Ammon's horn (tissue), 1 donor: Measurements from ENCODE around the gene IL1R2.
A peak's percentile ranks its signal among the peaks of the same experiment; 100 is the strongest.

Experiments
- DNase-seq: peaks from one replicate; pipeline ENCODE4 v3.0.0-alpha.2; 2016; ENCODE audit warnings: low spot score

Gene IL1R2

GRCh38 chr2:102043560-102043959 lies 51.8 kb downstream of the IL1R2 start:
- no peak for DNase-seq

- no peak for DNase-seq
Measured at GRCh38 chr2:102044235-102044896, 52.6 kb downstream of the IL1R2 start.

- no peak for DNase-seq
Measured at GRCh38 chr2:102044967-102045489, 53.3 kb downstream of the IL1R2 start.

GRCh38 chr2:102045697-102046096 lies 53.9 kb downstream of the IL1R2 start:
- no peak for DNase-seq

GRCh38 chr2:102046135-102046986 lies 54.6 kb downstream of the IL1R2 start:
- no peak for DNase-seq

GRCh38 chr2:102048465-102048864 lies 56.7 kb downstream of the IL1R2 start:
- DNase-seq, result no peak

- DNase-seq, result peak; percentile 45
Measured at GRCh38 chr2:102049756-102050443, 58.1 kb downstream of the IL1R2 start.

GRCh38 chr2:102050854-102051391 lies 59.2 kb downstream of the IL1R2 start:
- peak; percentile 75 for DNase-seq

- no peak for DNase-seq
Measured at GRCh38 chr2:102051692-102052277, 60.0 kb downstream of the IL1R2 start.

- DNase-seq, result no peak
Measured at GRCh38 chr2:102052365-102052764, 60.6 kb downstream of the IL1R2 start.

- DNase-seq, result no peak
Measured at GRCh38 chr2:102053096-102053495, 61.3 kb downstream of the IL1R2 start.

- DNase-seq, result no peak
Measured at GRCh38 chr2:102055346-102055990, 63.7 kb downstream of the IL1R2 start.

- DNase-seq, result no peak
Measured at GRCh38 chr2:102056079-102056581, 64.4 kb downstream of the IL1R2 start.

GRCh38 chr2:102057502-102058292 lies 65.9 kb downstream of the IL1R2 start:
- no peak for DNase-seq

- no peak for DNase-seq
Measured at GRCh38 chr2:102058293-102058833, 66.6 kb downstream of the IL1R2 start.

- no peak for DNase-seq
Measured at GRCh38 chr2:102059151-102059550, 67.4 kb downstream of the IL1R2 start.

GRCh38 chr2:102060047-102060446 lies 68.3 kb downstream of the IL1R2 start:
- DNase-seq, result peak; percentile 50

- no peak for DNase-seq
Measured at GRCh38 chr2:102060792-102061191, 69.0 kb downstream of the IL1R2 start.

- no peak for DNase-seq
Measured at GRCh38 chr2:102061286-102061699, 69.5 kb downstream of the IL1R2 start.
